ENCODE data around the gene CELSR1. TPM values are rescaled to one million over a fixed set of nuclear protein-coding genes. Genes with fewer than 3 reads are reported as not detected.

Gene CELSR1
- total and polyA plus RNA-seq, 2 donors (not counting 1 experiment from before 2014, with no cell fraction given), result 30.2 to 34.8 TPM

DNA sequence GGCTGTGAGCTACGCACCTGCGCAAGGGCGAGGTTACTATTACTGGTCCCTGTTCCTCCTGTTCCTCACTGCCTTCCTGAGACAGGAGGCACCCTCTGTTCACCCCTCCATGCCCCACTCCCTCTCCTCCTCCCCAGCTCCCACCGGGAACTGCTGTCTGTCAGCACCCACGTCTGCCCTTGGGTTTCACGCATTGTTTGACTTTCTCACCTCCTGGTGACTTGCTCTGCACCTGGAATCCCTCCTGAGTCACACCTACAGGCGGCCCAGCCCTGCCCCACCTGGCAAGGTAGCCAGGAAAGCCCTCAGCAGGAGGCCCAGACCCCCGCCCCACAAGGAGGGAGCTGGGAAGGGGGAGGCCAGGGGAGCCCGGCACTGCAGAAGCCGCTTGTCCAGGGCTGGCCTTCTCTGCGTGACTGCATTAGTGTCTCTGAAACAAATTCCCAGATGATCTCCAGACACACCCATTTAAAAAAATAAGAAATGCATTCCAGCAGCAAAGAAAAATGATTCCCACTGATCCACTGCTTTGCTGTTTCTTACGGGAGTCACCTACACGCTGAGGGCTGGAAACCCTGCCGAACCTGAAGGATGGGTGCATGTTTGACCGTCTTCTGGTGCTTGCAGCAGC, 86.4 kb downstream of the CELSR1 start:
- Mint-ChIP-seq H3K27ac (no peak overlapping the region), H3K4me1 (peaks cover under 1% of the 10 kb centered on the region), H3K4me3 (no peak overlapping the region), H3K27me3 (peaks cover 14% of the 10 kb centered on the region), H3K9me3 (ENCODE audit: insufficient read depth) (no peaks in the 10 kb centered on the region)
- Histone ChIP-seq H3K9me3 (ENCODE audit: control extremely low read depth in 1 of 3, control insufficient read depth in 2 of 3, insufficient read depth in 1 of 3, low read length in 2 of 3) (no peaks in the 10 kb centered on the region), H3K9ac (ENCODE audit: low read length) (no peak overlapping the region), H4K20me1 (ENCODE audit: control insufficient read depth, insufficient read depth, low read length, poor library complexity, severe bottlenecking) (no peaks in the 10 kb centered on the region), H3K36me3 (replicated peaks in 1 of 2; ENCODE audit: control extremely low read depth in 1 of 2, control insufficient read depth in 1 of 2, extremely low read depth in 1 of 2, insufficient read depth in 2 of 2, low read length in 1 of 2) (no peaks in the 10 kb centered on the region), H3K27me3 (replicated peaks in 1 of 4; ENCODE audit: control extremely low read depth in 1 of 4, control insufficient read depth in 3 of 4, insufficient read depth in 4 of 4, low read length in 3 of 4) (peaks cover 0 to 9% (median 0%) of the 10 kb centered on the region in 4 experiments), H3K4me1 (ENCODE audit: control insufficient read depth in 2 of 2, insufficient read depth in 2 of 2, low read length in 2 of 2) (no peaks in the 10 kb centered on the region), H3K27ac (ENCODE audit: low read length in 2 of 2) (no peak overlapping the region), H2AFZ (ENCODE audit: insufficient read depth, low read depth, low read length, poor library complexity, severe bottlenecking) (no peak overlapping the region), H3K4me2 (replicated peaks; ENCODE audit: low read depth, low read length, poor library complexity, severe bottlenecking) (no peak overlapping the region), H3K4me3 (ENCODE audit: control extremely low read depth in 1 of 5, extremely low read depth in 1 of 5, insufficient read depth in 1 of 5, low read depth in 2 of 5, low read length in 4 of 5) (no peak overlapping the region), H3K79me2 (ENCODE audit: control insufficient read depth, insufficient read depth, low read length) (no peaks in the 10 kb centered on the region)
- DNase-seq, result no peak
- intact Hi-C loops (cut with micrococcal nuclease), result no loop called here
- TF ChIP-seq, protein P1, sequence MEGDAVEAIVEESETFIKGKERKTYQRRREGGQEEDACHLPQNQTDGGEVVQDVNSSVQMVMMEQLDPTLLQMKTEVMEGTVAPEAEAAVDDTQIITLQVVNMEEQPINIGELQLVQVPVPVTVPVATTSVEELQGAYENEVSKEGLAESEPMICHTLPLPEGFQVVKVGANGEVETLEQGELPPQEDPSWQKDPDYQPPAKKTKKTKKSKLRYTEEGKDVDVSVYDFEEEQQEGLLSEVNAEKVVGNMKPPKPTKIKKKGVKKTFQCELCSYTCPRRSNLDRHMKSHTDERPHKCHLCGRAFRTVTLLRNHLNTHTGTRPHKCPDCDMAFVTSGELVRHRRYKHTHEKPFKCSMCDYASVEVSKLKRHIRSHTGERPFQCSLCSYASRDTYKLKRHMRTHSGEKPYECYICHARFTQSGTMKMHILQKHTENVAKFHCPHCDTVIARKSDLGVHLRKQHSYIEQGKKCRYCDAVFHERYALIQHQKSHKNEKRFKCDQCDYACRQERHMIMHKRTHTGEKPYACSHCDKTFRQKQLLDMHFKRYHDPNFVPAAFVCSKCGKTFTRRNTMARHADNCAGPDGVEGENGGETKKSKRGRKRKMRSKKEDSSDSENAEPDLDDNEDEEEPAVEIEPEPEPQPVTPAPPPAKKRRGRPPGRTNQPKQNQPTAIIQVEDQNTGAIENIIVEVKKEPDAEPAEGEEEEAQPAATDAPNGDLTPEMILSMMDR (IDR thresholded peaks at IDR 0.05), result no peak
- no peak for TF ChIP-seq EZH2 (IDR thresholded peaks at IDR 0.05; ENCODE audit: borderline replicate concordance, insufficient read depth, low read depth, low read length, poor library complexity, severe bottlenecking)
- ChIA-PET CTCF (no interaction called here), POLR2A (no interaction called here)
- no peak for ATAC-seq (ENCODE audit: low read depth)
- WGBS (ENCODE audit: insufficient coverage), result 89% methylated on average over 11 of the region's 15 CpGs

DNA sequence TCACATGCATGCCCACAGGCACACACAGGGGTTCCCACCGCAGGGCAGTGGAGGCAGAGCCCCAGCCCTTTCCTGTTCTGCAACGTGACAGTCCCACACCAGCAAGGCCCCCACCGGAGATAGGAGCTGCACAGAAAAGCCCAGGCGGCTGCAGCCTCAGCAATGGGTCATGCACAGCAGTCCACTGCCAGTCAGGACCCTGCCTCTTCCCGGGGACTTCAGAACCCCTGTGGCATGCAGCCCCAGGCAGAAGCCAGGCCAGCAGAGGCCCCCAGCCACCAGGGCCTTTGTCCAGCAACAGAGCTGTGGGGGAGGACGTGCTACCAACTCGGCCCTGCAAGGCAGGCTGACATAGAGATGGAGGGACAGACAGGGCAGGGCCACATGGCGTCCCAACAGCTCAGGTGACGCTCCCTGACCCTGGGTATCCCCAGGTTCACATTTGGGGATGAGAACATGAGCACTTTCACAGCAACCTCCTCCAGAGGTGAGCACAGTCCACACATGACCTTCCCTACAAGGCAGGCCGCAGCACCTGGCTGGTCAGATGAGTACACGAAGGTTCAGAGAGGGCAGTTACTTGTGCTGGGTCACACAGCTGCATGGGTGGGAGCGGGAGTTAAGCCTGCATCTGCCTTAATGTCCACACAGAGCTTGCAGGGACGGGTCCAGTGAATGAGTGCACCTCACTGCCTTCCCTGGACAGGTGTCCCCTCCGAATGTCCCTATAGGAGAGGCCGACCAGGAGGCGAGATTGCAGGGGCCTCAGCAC, 87.3 kb downstream of the CELSR1 start:
- Mint-ChIP-seq H3K27ac (no peak overlapping the region), H3K4me3 (no peak overlapping the region), H3K9me3 (ENCODE audit: insufficient read depth) (no peaks in the 10 kb centered on the region), H3K4me1 (no peaks in the 10 kb centered on the region), H3K27me3 (peaks cover 12% of the 10 kb centered on the region)
- TF ChIP-seq, protein P1 (IDR thresholded peaks at IDR 0.05), result no peak
- TF ChIP-seq EZH2 (IDR thresholded peaks at IDR 0.05; ENCODE audit: borderline replicate concordance, insufficient read depth, low read depth, low read length, poor library complexity, severe bottlenecking), result no peak
- Histone ChIP-seq H3K27ac (ENCODE audit: low read length in 2 of 2) (no peak overlapping the region), H4K20me1 (ENCODE audit: control insufficient read depth, insufficient read depth, low read length, poor library complexity, severe bottlenecking) (no peaks in the 10 kb centered on the region), H3K79me2 (ENCODE audit: control insufficient read depth, insufficient read depth, low read length) (no peaks in the 10 kb centered on the region), H3K9ac (ENCODE audit: low read length) (no peak overlapping the region), H2AFZ (ENCODE audit: insufficient read depth, low read depth, low read length, poor library complexity, severe bottlenecking) (no peak overlapping the region), H3K4me1 (ENCODE audit: control insufficient read depth in 2 of 2, insufficient read depth in 2 of 2, low read length in 2 of 2) (no peaks in the 10 kb centered on the region), H3K4me2 (replicated peaks; ENCODE audit: low read depth, low read length, poor library complexity, severe bottlenecking) (no peak overlapping the region), H3K27me3 (replicated peaks in 1 of 4; ENCODE audit: control extremely low read depth in 1 of 4, control insufficient read depth in 3 of 4, insufficient read depth in 4 of 4, low read length in 3 of 4) (peaks cover 0 to 9% (median 0%) of the 10 kb centered on the region in 4 experiments), H3K9me3 (ENCODE audit: control extremely low read depth in 1 of 3, control insufficient read depth in 2 of 3, insufficient read depth in 1 of 3, low read length in 2 of 3) (no peaks in the 10 kb centered on the region), H3K4me3 (ENCODE audit: control extremely low read depth in 1 of 5, extremely low read depth in 1 of 5, insufficient read depth in 1 of 5, low read depth in 2 of 5, low read length in 4 of 5) (no peak overlapping the region), H3K36me3 (replicated peaks in 1 of 2; ENCODE audit: control extremely low read depth in 1 of 2, control insufficient read depth in 1 of 2, extremely low read depth in 1 of 2, insufficient read depth in 2 of 2, low read length in 1 of 2) (no peaks in the 10 kb centered on the region)
- intact Hi-C loops (cut with micrococcal nuclease), result no loop called here
- ATAC-seq (ENCODE audit: low read depth) (no peak), DNase-seq (no peak)
- CTCF ChIA-PET, result no interaction called here
- 89% methylated on average over 16 of the region's 16 CpGs for WGBS (ENCODE audit: insufficient coverage)
- POLR2A ChIA-PET, result no interaction called here
